NCI-H2029 (cell line): ENCODE results near the gene GTF3C4.

ENCODE experiments used
- DNase-seq: peaks from one replicate; lab custom pipeline; 2025; lab: John Stamatoyannopoulos, UW

Gene GTF3C4, protein sequence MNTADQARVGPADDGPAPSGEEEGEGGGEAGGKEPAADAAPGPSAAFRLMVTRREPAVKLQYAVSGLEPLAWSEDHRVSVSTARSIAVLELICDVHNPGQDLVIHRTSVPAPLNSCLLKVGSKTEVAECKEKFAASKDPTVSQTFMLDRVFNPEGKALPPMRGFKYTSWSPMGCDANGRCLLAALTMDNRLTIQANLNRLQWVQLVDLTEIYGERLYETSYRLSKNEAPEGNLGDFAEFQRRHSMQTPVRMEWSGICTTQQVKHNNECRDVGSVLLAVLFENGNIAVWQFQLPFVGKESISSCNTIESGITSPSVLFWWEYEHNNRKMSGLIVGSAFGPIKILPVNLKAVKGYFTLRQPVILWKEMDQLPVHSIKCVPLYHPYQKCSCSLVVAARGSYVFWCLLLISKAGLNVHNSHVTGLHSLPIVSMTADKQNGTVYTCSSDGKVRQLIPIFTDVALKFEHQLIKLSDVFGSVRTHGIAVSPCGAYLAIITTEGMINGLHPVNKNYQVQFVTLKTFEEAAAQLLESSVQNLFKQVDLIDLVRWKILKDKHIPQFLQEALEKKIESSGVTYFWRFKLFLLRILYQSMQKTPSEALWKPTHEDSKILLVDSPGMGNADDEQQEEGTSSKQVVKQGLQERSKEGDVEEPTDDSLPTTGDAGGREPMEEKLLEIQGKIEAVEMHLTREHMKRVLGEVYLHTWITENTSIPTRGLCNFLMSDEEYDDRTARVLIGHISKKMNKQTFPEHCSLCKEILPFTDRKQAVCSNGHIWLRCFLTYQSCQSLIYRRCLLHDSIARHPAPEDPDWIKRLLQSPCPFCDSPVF

GRCh38 chr9:132670457-132671391, at the start of gene GTF3C4:
TSS of gene GTF3C4 (plus strand) at chr9:132670464. CDS start at chr9:132670599, 135 bp downstream.
- peak; percentile 18 for DNase-seq

DNA sequence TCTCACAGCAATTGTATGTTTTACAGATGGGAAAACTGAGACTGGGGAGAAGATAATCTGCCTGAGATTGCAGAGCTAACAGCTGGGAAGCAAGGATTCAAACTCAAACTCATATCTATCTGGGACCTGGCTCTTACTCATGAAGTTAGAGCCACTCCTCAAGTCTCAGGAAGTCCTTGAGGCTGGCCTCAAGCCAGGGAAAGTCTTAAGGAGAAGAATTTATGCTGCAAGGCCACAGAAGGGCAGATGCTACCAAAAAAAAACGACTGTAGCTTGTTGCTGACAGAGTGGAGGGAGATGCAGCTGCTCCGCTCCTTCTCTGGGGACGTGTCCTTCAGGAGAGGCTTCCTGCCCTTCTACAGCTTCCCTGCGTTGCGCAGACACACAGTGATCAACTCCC, 48.1 kb upstream of the GTF3C4 start:
- no peak for DNase-seq

DNA sequence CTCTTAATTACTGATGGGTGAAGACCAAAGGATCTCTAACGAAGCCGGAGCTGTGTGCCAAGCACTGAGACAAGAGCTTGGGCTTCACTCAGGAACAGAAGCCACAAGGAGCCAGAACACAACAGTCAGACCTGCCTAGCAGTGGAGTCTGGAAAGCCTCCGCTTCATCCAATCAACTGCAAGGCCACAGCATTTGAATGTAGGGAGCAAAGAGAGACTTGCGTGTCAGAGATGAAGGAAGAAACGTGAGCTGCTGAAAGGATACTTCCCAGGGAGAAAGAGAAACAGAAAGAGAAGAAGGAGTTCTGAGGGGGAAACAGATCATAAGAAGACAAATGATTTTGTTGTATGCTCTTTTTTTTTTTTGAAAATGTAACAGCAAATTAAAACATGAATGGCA, 44.0 kb upstream of the GTF3C4 start:
- no peak for DNase-seq

GRCh38 chr9:132627106-132627505, 43.2 kb upstream of the GTF3C4 start:
- no peak for DNase-seq

DNA sequence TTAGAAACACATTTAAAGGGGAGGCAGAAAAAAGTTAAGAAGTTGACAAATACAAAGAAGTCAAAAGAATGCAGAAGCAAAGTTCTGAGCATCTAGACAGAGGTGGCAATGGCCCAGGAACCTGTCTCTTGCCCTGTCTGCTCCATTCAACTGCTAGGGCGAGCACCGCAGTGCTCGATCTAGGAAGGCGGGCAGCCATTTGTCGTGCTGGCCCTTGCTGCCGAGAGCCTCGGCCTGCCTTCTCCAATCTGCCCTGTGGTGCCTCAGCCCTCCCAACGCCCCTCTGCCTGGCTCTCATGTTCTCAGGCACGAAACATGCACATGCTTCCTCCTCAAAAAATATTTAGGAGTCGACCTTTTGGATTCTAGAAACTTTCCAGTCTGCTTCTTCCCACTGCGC, 42.7 kb upstream of the GTF3C4 start:
- no peak for DNase-seq

DNA sequence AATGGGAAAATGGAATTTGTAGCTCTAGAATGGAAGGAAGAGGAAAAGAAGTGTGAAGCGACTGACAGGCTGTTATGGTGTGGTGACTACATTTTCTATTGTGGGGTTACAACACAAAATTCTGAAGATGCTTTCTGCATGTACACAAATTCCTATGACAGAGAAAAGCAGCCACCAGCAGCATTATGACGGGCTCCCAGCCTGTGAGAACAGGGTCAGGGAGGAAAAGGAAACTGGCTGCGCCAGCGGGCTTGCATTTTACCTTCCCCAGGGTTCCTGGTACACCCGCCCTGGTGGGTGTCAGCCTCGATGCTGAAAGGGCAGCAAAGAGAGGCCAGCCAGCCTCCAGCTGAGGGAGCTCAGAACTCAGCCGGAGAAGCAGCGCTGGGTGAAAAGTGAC, 41.5 kb upstream of the GTF3C4 start:
- no peak for DNase-seq

DNA sequence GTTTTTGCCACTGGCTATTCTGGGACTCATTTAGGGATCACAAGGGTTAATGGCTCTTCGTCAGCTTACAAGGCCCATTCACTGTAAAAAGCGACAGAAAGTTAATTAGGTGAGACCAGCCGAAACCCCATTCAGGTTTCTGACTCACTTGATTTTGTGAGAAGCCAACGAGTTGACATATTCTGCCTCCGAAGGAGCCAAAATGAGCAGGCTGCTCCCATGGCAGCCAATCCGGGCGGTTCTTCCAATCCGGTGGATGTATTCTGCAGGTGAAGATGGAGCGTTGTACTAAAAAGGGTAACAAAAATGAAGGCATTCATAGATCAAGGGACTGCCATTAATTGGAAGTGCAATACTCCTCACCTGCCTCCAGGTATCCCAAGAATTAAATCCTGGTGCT, 40.1 kb upstream of the GTF3C4 start:
- DNase-seq, result no peak

- no peak for DNase-seq
Measured at GRCh38 chr9:132630811-132631210, 39.5 kb upstream of the GTF3C4 start.

GRCh38 chr9:132631280-132631679, 39.0 kb upstream of the GTF3C4 start:
- no peak for DNase-seq

DNA sequence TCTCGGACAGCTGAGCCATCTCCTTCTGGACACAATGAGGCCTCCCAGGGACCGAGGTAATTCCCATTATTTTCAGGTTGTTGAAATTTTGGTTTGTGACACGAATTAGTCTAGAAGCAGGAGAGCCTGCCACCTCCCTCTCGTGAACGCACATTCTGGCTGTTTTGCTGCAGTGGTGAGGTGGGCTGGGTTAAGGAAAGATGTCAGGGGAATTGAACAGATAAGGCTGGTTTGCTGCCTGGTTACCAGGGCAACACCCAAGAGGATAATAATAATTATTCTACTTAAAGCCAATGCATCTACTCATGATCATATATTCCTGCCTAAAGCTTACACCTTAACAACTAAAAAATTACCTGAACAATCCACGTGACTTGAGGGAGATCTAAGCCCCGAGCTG, 38.6 kb upstream of the GTF3C4 start:
- no peak for DNase-seq

DNA sequence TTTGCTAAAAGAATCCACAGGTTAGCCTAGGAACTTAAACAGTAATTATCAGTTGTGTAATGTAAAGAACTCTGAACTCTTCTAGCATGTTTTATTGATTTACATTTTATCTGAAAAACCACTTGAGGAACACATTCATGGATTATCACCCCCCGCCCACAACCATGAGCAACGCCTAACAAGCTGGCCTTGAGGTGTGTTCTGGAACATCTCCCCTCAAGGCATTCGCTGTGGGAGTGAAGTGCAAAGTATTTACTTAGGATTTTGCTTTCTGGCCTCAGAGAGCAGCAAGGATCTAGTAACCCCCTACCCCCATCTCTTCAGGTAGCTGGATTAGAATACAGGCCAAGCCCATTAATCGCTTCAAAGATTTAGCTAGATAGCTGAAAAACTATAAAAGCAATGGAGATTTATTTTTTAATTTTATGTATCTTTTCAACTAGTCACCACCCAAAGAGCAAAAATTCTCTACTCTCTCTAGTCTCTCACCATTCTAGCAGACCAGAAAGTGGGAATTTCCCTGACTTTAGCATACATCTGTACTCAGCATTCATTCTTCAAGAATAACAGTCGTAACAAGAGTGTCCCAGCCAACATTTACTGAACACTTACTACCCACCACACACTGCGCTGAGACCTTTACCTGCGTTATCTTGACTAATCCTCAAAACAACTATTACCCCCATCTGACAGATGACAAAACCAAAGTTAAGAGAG, 37.7 kb upstream of the GTF3C4 start:
- no peak for DNase-seq

GRCh38 chr9:132634327-132634726, 35.9 kb upstream of the GTF3C4 start:
- no peak for DNase-seq

DNA sequence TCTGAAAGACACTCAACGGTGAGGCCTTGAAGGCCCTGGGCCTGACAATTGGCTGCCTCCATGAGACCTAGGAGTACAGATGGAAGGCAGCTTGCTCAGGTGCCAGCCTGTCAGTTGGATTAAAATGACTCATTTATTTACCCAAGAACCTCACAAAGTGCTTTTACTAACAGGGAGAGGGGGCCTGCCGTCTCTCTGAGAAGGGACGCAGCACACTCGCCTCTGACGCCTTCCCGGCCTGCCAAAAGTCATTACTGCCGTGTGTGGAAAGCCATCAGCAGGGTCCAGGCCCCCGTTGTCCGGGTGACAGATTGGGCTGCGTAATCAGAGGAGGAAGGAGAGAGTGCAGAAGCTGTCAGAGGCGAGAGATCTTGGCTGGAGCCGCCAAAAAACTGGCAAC, 32.9 kb upstream of the GTF3C4 start:
- DNase-seq, result peak; percentile 80

DNA sequence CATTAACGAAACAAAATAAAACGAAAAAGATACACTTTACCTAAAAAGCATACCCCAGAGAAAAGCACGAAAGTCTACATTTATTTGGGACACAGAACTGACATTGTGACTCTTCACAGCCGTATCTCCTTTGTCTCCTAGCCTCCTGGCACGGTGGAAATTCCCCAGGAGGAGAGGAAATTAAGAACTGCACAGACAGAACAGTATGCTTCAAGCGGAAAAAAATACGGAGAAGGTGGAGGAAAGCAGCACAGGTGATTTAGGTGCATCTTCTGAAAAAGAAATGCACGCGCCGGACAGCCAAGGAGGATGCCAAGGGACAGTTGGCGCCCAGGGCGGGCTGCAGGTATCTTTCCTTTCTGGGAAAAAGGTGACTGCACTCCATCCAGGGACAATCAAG, 32.5 kb upstream of the GTF3C4 start:
- DNase-seq, result no peak

- DNase-seq, result no peak
Measured at GRCh38 chr9:132638240-132638639, 32.0 kb upstream of the GTF3C4 start.

GRCh38 chr9:132639322-132639721, 30.9 kb upstream of the GTF3C4 start:
- DNase-seq, result no peak

- no peak for DNase-seq
Measured at GRCh38 chr9:132641216-132641615, 29.0 kb upstream of the GTF3C4 start.

DNA sequence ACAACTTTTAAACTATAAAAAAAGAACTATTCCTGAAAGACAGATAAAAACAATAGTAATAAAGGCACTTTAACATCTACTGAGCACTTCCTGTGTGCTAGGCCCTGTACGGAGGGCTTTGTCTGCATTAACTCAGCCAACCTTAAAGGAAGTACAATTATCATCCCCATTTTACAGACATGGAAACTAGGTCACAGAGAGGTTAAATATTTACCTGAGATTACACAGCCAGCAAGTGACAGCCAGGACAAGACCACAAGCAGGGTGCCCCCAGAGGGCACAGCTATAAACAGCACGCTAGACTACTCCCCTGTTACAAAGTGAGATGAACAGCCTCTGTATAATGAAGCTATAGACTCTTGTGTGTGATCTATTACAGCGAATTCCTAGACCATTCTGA, 26.0 kb upstream of the GTF3C4 start:
- no peak for DNase-seq

DNA sequence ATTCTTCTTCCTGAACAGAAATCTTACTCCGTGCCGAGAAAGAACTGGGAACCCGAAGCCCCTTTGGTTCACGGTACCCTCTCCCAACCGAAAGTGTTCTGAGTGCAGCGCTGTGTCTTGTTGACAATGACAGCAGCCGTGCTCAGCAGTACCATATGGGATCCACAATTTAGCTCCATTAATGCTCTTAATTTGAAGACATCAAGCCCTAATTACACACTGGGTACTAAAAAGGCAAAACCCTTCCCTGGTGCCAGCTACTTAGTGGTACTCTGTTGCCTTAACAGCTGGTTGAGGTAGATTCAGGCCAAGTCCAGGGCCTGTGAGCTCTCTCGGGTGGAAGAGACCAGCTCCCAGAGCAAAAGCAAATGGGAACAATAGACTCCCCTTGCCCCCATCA, 25.0 kb upstream of the GTF3C4 start:
- DNase-seq, result no peak

GRCh38 chr9:132645711-132646110, 24.6 kb upstream of the GTF3C4 start:
- DNase-seq, result no peak

- no peak for DNase-seq
Measured at GRCh38 chr9:132646726-132647125, 23.5 kb upstream of the GTF3C4 start.

DNA sequence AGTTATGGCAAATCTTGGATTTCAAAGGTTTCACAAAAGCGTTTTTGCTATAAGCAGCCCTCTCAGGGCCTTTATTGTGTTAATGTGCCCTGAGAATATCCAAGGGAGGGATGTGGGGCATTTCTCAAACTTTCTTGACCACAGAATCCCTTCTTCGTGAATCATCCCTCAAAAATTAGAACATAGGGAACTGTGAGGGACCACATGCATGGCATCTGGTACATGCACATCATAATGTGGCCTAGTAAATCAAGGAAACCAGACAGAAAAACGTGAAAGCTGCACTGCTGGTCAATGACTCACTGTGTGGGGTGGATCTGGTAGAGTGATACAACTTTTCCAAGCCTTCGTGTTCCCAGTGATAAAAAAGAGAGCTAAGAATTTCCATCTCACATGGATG, 22.9 kb upstream of the GTF3C4 start:
- no peak for DNase-seq
